ENCODE results near the gene ARL6IP4. TPM values are rescaled to one million over a fixed set of nuclear protein-coding genes. Genes with fewer than 3 reads are reported as not detected.

ARL6IP4 gene
- polyA plus RNA-seq, 3 donors: 208 to 315 (median 273) TPM

GRCh38 chr12:122975790-122976647 lies 4.5 kb upstream of the ARL6IP4 start:
- H3K27ac ChIP-seq (ENCODE audit: low read depth, low read length): no peak overlapping the region
- WGBS, 3 donors: 6 to 9% (median 7%) methylated on average over 8 of the region's 8 CpGs

- H3K27ac ChIP-seq (ENCODE audit: low read depth, low read length): no peak overlapping the region
- 71 to 88% (median 85%) methylated on average over 15 of the region's 15 CpGs for WGBS, 3 donors
Measured at GRCh38 chr12:122976648-122976975, 3.9 kb upstream of the ARL6IP4 start.

GRCh38 chr12:122977153-122977552 lies 3.3 kb upstream of the ARL6IP4 start:
- WGBS, 3 donors: 87 to 91% (median 91%) methylated on average over 6 of the region's 6 CpGs
- no peak overlapping the region for H3K27ac ChIP-seq (ENCODE audit: low read depth, low read length)

GRCh38 chr12:122977655-122978392 lies 2.7 kb upstream of the ARL6IP4 start:
- 83 to 86% (median 83%) methylated on average over 9 of the region's 9 CpGs for WGBS, 3 donors
- H3K27ac ChIP-seq (ENCODE audit: low read depth, low read length): no peak overlapping the region

- no peak overlapping the region for H3K27ac ChIP-seq (ENCODE audit: low read depth, low read length)
- WGBS, 3 donors: 81 to 87% (median 84%) methylated on average over 16 to 21 of the region's 21 CpGs
Measured at GRCh38 chr12:122978507-122978955, 1.9 kb upstream of the ARL6IP4 start.

GRCh38 chr12:122979001-122979907 lies 1.2 kb upstream of the ARL6IP4 start:
- 68 to 78% (median 73%) methylated on average over 28 of the region's 28 CpGs for WGBS, 3 donors

GRCh38 chr12:122979908-122980182 lies 636 bp upstream of the ARL6IP4 start:
- WGBS, 3 donors: 4 to 15% (median 9%) methylated on average over 7 of the region's 7 CpGs
- H3K27ac ChIP-seq (ENCODE audit: low read depth, low read length): no peak overlapping the region

More at GRCh38 chr12:122979001-122979907, 1.2 kb upstream of the ARL6IP4 start:
- no peak overlapping the region for H3K27ac ChIP-seq (ENCODE audit: low read depth, low read length)

GRCh38 chr12:122981036-122981471 lies 573 bp downstream of the ARL6IP4 start:
- 1% methylated on average over 40 of the region's 40 CpGs for WGBS, 3 donors
- no peak overlapping the region for H3K27ac ChIP-seq (ENCODE audit: low read depth, low read length)

GRCh38 chr12:122981587-122982476 lies 1.4 kb downstream of the ARL6IP4 start:
- no peak overlapping the region for H3K27ac ChIP-seq (ENCODE audit: low read depth, low read length)
- WGBS, 3 donors: 61 to 67% (median 61%) methylated on average over 23 to 25 of the region's 25 CpGs

- 74 to 88% (median 75%) methylated on average over 10 to 11 of the region's 11 CpGs for whole genome bisulfite sequencing, 3 donors
- no peak overlapping the region for H3K27ac ChIP-seq (ENCODE audit: low read depth, low read length)
Measured at GRCh38 chr12:122982477-122982815, 2.0 kb downstream of the ARL6IP4 start.

- WGBS, 3 donors: 76 to 80% (median 78%) methylated on average over 21 of the region's 21 CpGs
- no peak overlapping the region for H3K27ac ChIP-seq (ENCODE audit: low read depth, low read length)
Measured at GRCh38 chr12:122982963-122983788, 2.7 kb downstream of the ARL6IP4 start.

GRCh38 chr12:122983789-122984515 lies 3.5 kb downstream of the ARL6IP4 start:
- 28 to 36% (median 29%) methylated on average over 9 of the region's 9 CpGs for WGBS, 3 donors

GRCh38 chr12:122984612-122985337 lies 4.3 kb downstream of the ARL6IP4 start:
- WGBS, 3 donors: 20 to 22% (median 21%) methylated on average over 34 of the region's 34 CpGs
- H3K27ac ChIP-seq (ENCODE audit: low read depth, low read length): no peak overlapping the region

More at GRCh38 chr12:122983789-122984515, 3.5 kb downstream of the ARL6IP4 start:
- H3K27ac ChIP-seq (ENCODE audit: low read depth, low read length): no peak overlapping the region

GRCh38 chr12:122985338-122986257 lies 5.1 kb downstream of the ARL6IP4 start:
- 90 to 91% (median 90%) methylated on average over 43 to 45 of the region's 45 CpGs for WGBS, 3 donors
- no peak overlapping the region for H3K27ac ChIP-seq (ENCODE audit: low read depth, low read length)
